ENCODE measurements around the gene TCTN3.
"Not testable (repeated sequence)": the region's sequence is repeated elsewhere in the genome, so short reads cannot be mapped to it uniquely, and the experiment has no call there.

Gene TCTN3

DNA sequence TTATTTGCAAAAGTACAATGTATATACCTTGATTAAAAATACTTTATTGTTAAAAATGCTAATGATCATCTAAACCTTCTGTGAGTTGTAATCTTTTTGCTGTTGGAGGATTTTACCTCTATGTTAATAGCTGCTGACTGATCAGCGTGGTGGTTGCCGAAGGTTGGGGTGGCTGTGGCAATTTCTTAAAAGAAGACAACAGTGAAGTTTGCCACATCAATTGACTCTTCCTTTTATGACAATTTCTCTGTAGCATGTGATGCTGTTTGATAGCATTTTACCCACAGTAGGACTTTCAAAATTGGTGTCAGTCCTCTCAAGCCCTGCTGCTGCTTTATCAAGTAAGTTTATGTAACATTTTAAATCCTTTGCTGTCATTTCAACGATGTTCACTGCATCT lies 45.3 kb upstream of the TCTN3 start:
- TF ChIP-seq, protein P1, sequence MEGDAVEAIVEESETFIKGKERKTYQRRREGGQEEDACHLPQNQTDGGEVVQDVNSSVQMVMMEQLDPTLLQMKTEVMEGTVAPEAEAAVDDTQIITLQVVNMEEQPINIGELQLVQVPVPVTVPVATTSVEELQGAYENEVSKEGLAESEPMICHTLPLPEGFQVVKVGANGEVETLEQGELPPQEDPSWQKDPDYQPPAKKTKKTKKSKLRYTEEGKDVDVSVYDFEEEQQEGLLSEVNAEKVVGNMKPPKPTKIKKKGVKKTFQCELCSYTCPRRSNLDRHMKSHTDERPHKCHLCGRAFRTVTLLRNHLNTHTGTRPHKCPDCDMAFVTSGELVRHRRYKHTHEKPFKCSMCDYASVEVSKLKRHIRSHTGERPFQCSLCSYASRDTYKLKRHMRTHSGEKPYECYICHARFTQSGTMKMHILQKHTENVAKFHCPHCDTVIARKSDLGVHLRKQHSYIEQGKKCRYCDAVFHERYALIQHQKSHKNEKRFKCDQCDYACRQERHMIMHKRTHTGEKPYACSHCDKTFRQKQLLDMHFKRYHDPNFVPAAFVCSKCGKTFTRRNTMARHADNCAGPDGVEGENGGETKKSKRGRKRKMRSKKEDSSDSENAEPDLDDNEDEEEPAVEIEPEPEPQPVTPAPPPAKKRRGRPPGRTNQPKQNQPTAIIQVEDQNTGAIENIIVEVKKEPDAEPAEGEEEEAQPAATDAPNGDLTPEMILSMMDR (IDR thresholded peaks at IDR 0.05): no peak
- intact Hi-C loops (cut with DNase I; ENCODE audit: low total_unique reads): no loop called here

DNA sequence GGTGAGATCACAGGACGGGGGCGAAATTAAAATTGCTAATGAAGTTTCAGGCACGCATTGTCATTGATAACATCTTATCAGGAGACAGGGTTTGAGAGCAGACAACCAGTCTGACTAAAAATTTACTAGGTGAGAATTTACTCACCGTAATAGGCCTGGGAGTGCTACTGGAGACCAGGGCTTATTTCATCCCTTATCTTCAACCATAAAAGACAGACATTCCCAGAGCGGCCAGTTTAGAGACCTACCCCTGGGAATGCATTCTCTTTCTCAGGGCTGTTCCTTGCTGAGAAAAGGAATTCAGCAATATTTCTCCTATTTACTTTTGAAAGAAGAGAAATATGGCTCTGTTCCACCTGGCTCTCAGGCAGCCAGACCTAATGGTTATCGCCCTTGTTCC lies 39.2 kb upstream of the TCTN3 start:
- H3K4me1 ChIP-seq; H3K36me3 ChIP-seq; H3K27ac ChIP-seq; intact Hi-C loops (cut with DNase I; ENCODE audit: low total_unique reads); H3K27me3 ChIP-seq; H3K4me3 ChIP-seq; DNase-seq: not testable (repeated sequence)
- peaks cover 0 to 14% (median 10%) of the 10 kb centered on the region in 3 donors for H3K9me3 ChIP-seq

More for the DNA sequence above, 45.3 kb upstream of the TCTN3 start:
- Histone ChIP-seq H3K4me1 (peaks cover 0 to 25% (median 5%) of the 10 kb centered on the region in 4 donors), H3K27me3 (no peaks in the 10 kb centered on the region), H3K27ac (no peak overlapping the region), H3K36me3 (no peaks in the 10 kb centered on the region), H3K9me3 (no peaks in the 10 kb centered on the region), H3K4me3 (no peak overlapping the region)
- no peak for DNase-seq

DNA sequence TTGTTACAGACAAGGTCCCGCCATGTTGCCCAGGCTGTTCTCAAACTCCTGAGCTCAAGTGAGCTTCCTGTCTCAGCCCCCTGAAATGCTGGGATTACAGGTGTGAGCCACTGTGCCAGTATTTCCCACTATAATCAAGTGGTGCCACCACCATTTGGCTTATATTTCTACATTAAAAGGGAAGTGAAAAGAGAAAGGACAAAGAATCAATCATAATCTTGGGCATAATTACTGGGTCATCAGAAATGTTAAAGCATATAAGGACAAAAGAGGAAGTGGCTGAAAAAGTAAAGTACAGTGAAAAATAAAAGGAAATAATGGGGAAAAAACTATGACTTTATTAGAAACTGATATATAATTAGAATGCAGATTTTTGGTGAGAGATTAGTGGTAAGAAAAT lies 36.5 kb upstream of the TCTN3 start:
- Histone ChIP-seq H3K27ac (no peak overlapping the region), H3K27me3 (no peaks in the 10 kb centered on the region), H3K4me3 (no peak overlapping the region), H3K9me3 (peaks cover 0 to 14% (median 10%) of the 10 kb centered on the region in 3 donors), H3K4me1 (no peaks in the 10 kb centered on the region), H3K36me3 (no peaks in the 10 kb centered on the region)
- TF ChIP-seq, protein P1 (IDR thresholded peaks at IDR 0.05): no peak
- DNase-seq: no peak
- intact Hi-C loops (cut with DNase I; ENCODE audit: low total_unique reads): no loop called here

DNA sequence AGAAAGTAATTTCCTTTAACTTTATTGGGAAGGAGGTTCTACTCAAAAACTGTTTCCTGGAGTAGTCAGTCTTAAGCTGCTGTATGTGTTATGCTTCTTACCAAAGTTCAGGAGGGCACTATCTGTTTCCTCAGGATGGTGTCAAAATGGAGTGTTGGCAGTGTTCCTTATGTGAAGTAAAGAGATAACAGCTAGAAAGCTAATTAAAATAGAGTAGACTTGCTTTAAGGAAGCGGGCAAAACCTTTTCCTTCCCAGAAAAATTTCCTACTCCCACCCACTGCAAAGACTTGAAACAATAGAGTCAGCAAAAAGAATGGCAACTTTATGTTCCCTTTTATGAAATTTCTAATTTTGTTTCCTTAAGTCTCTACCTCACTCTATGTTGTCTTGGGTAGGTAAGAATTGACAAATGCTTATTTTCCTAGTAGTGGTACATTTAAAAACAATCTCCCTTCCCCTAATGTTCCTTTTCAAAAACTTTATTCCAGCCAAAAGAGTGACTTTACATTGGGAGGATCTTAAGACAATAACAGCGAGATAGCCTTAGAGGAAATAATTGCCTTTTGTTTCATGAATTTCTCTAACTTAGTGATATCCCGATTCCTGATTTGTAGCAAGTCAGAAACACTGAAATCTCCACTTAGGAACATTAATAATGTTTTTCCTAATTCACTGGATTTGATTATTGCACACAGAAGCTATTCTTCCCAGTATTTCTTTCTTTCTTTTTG lies 35.8 kb upstream of the TCTN3 start:
- Histone ChIP-seq H3K36me3 (no peaks in the 10 kb centered on the region), H3K9me3 (peaks cover 0 to 14% (median 10%) of the 10 kb centered on the region in 3 donors), H3K27me3 (no peaks in the 10 kb centered on the region), H3K4me1 (no peaks in the 10 kb centered on the region), H3K4me3 (no peak overlapping the region), H3K27ac (no peak overlapping the region)
- intact Hi-C loops (cut with DNase I; ENCODE audit: low total_unique reads): no loop called here
- TF ChIP-seq, protein P1 (IDR thresholded peaks at IDR 0.05): no peak
- DNase-seq: no peak

DNA sequence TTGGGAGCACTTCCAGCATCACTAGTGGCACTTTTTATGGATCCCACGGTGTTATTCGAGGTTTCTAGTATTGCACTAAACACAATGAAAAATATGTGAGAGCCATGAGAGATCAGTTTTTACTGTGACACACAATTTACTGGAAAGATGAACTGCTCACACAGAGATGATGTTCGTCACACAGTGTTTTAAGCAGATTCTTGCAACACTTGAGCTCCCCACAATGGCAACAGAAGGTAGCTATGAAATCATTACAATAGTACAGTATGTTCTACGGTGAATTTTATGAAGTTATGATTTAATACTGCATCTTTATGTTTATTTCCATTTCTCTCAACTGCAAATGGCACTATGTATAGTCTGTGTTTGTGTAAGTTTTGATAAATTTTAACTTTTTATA lies 34.8 kb upstream of the TCTN3 start:
- no peak overlapping the region for H3K27ac ChIP-seq
- TF ChIP-seq, protein P1 (IDR thresholded peaks at IDR 0.05): no peak
- no peak for DNase-seq
- intact Hi-C loops (cut with DNase I; ENCODE audit: low total_unique reads): no loop called here
- H3K36me3 ChIP-seq: no peaks in the 10 kb centered on the region
- H3K9me3 ChIP-seq: peaks cover 0 to 10% (median 10%) of the 10 kb centered on the region in 3 donors
- no peak overlapping the region for H3K4me3 ChIP-seq
- no peaks in the 10 kb centered on the region for H3K4me1 ChIP-seq
- H3K27me3 ChIP-seq: no peaks in the 10 kb centered on the region

DNA sequence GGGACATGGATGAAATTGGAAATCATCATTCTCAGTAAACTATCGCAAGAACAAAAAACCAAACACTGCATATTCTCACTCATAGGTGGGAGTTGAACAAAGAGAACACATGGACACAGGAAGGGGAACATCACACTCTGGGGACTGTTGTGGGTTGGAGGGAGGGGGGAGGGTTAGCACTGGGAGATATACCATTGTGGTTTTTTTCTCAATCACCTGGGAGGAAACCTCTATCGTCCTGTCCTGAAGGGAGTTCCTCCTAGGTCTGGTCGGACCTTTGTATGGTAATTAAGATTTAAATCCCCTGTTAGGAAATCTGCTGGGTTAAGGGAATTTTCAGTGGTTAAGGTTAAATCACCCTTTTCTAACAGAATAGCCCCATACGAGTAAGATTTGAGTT lies 28.8 kb upstream of the TCTN3 start:
- H3K9me3 ChIP-seq; H3K4me3 ChIP-seq; H3K27me3 ChIP-seq; H3K36me3 ChIP-seq; DNase-seq; H3K4me1 ChIP-seq; H3K27ac ChIP-seq; intact Hi-C loops (cut with DNase I; ENCODE audit: low total_unique reads): not testable (repeated sequence)

DNA sequence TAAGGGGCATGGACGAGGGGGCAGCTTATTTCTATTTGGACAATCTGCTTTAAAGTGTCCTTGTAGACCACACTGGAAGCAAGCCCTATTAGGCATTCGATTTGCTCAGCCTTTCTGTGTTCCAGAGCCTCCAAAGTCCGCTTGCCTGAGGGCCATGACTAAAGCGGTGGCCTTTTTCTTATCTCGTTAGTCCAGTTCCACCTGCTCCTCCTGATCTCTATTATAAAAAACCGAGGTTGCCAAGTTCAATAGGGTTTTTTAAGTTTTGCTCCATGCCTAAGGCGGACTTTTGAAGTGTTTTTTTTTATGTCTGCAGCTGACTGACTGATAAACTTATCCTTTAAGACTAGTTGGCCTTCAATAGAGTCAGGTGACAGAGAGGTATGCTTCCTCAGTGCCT lies 27.0 kb upstream of the TCTN3 start:
- DNase-seq; H3K36me3 ChIP-seq; H3K27ac ChIP-seq; H3K9me3 ChIP-seq; H3K4me1 ChIP-seq; H3K4me3 ChIP-seq; intact Hi-C loops (cut with DNase I; ENCODE audit: low total_unique reads); H3K27me3 ChIP-seq: not testable (repeated sequence)

All from tibial artery (tissue), 4 donors.